Measurements from ENCODE around the gene TIGD2.

DNA sequence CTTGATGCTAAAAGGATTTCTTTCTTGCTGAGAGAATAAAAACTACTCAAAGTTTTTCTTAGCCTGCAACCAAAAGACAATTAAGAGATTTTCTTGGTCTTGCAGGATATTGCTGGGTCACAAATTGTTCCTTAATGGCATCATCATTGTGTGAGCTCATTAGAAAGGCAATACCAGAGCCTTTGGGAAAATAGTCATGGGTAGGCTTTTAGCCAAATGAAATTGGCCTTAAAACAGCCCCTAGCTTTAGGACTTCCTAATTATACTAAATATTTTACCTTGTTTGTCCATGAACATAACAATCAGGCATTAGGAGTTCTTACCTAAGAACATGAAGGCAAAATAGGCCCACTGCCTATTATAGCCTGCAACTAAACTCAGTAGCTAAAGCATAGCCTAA, 43.9 kb upstream of the TIGD2 start:
- TF ChIP-seq POLR2A (IDR thresholded peaks at IDR 0.05) (no peak), POLR2AphosphoS5 (IDR thresholded peaks at IDR 0.05) (no peak)
- TF ChIP-seq, protein P1, sequence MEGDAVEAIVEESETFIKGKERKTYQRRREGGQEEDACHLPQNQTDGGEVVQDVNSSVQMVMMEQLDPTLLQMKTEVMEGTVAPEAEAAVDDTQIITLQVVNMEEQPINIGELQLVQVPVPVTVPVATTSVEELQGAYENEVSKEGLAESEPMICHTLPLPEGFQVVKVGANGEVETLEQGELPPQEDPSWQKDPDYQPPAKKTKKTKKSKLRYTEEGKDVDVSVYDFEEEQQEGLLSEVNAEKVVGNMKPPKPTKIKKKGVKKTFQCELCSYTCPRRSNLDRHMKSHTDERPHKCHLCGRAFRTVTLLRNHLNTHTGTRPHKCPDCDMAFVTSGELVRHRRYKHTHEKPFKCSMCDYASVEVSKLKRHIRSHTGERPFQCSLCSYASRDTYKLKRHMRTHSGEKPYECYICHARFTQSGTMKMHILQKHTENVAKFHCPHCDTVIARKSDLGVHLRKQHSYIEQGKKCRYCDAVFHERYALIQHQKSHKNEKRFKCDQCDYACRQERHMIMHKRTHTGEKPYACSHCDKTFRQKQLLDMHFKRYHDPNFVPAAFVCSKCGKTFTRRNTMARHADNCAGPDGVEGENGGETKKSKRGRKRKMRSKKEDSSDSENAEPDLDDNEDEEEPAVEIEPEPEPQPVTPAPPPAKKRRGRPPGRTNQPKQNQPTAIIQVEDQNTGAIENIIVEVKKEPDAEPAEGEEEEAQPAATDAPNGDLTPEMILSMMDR (IDR thresholded peaks at IDR 0.05) = no peak

Measured in transverse colon (tissue), 4 donors.